Medulla oblongata (tissue), 1 donor: ENCODE measurements around the gene SPPL3.
"Not testable (repeated sequence)": the region's sequence is repeated elsewhere in the genome, so short reads cannot be mapped to it uniquely, and the experiment has no call there.

Experiments
- DNase-seq: peaks from one replicate; pipeline ENCODE4 v3.0.0-alpha.2; 2015; ENCODE audit errors: extremely low spot score

The SPPL3 gene

DNA sequence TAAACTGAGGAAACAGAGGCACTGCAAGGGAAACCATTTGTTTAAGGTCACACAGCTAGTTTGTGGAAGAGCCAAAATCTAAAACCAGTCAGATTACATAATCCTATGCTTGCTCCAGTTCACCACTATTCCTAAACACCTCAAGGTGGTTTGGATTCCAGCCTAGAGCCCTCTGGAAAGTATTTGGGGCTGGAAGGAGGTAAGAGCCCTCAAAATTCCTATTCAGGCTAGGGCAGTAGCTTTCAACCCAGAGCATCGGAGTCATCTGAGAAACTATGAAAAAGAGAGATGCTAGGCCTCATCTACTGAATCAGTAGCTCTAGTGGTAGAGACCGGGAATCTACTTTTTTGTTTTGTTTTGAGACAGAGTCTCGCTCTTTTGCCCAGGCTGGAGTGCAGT is 16.0 kb upstream of the SPPL3 start:
- no peak for DNase-seq

DNA sequence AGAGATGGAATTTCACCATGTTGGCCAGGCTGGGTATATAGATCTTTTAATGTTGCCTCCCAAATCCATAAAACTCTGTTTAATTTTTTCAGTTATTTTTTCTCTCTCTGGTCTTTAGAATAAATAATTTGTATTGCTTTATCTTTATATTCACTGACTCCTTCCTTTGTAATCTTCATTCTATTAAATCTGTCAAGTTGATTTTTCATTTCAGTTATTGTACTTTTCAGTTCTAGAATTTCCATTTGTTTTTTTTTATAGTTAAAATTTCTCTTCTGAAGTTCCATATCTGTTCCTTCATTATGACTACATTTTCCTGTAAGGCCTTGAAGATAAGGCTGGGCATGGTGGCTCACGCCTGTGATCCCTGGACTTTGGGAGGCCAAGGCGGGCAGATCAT is 13.6 kb upstream of the SPPL3 start:
- DNase-seq = no peak

DNA sequence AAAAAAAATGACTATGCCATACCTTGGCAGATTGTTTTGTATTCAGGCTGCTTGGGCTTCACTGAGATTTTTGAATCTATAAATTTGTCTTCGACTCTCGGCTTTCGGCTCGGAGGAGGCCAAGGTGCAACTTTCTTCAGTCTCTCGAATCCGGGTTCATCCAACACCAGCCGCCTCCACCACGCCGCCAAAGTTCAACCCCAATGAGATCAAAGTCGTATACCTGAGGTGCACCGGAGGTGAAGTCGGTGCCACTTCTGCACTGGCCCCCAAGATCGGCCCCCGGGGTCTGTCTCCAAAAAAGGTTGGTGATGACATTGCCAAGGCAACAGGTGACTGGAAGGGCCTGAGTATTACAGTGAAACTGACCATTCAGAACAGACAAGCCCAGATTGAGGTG is 12.4 kb upstream of the SPPL3 start:
- no peak for DNase-seq

DNA sequence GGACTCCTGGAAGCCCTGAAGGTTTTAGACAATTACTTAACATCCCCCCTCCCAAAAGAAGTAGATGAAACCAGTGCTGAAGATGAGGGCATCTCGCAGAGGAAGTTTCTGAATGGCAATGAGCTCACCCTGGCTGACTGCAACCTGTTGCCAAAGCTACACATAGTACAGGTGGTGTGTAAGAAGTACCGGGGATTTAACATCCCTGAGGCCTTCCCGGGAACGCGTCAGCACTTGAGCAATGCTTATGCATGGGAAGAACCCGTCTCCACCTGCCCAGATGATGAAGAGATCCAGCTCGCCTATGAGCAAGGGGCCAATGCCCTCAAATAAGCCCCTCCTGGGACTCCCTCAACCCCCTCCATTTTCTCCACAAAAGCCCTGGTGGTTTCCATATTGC is 10.6 kb upstream of the SPPL3 start:
- DNase-seq = no peak

GRCh38 chr12:120909633-120910298 is 5.6 kb upstream of the SPPL3 start:
- DNase-seq = no peak

DNA sequence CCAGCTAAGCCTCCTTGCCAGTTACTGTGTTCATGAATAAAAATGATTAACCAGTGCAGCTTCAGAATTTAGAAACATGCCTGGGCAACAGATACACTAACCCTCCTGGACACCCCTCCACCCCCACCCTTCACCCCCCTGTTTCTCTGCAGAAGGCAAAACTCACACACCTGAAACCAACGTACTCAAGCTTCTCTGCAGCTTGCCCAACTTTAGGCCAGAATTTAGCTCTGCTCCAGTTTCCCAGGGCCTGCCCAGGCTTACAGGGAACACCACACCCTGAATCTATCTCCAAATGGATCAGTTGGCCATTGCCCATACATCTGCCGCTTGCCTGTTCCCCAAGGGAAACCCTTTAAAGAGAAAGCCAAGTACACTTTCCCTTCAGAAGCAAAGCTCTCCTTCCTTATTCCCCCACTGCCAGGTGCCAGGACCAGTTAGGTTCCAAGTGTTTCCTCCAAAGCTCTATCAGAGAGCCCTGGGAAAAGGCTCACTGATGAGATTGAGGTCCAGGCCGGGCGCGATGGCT is 1.8 kb upstream of the SPPL3 start:
- DNase-seq = no peak

DNA sequence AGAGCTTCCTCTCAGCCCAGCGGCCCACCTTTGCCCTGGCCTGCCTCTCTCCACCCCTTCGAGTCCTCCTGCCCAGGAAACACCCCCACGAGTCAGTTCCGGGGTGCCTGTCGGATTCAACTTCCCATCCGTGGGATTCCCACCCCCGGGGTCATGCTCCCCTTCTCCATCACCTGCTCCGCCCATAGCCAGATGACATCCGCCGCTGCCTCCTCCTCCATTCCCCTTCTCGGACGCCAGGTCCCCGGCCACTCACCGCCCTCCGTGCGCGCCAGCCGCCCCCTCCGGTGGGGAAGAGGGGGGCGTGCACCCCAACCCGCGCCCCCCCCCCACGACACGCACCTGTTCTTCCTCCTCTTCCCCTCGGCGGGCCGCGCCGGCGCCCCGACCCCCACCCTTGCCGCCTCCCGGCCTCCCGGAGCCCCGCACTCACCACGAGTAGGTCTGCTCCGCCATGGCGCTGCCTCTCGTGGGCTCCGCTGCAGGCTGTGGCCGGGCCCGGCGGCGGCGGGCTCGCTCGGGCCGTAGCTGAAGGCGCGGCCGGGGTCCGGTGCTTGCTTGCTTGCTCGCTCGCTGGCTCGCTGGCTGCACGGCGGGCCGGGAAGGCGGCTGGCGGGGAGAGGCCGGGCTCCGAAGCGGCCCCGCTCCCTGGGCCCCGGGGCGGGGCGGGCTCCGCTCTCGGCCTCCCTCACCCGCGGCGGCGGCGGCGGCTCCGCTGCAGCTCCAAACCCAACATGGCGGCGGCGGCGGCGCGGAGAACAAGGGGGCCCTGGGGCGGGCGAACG is 554 bp downstream of the SPPL3 start:
- peak; percentile 68 for DNase-seq

DNA sequence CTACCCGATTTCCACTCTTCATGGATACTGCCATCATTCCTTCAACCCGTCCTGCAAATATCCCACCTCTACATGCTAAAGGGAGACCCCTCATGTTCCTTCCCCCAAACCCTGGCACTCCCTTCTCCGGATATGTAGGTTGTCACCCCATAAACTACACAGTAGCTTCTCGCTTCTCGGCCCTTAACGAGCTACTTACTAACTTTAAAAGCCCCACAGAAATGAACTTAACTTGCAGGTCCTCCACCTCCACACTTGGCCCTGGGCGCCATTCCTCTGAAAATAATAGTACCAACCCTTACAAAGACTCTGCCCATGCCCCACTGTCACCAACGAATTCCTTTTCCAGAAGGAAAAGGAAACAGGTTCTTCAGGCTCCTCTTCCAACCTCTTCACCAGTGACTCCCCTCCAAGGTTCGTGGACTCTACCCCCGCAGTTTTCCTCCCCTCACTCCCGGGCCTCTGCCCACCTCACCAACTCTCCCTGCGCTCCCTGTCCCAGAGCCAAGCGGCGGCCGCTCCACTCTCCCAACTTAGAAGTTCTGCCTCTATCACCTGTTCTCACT is 1.2 kb downstream of the SPPL3 start:
- no peak for DNase-seq

DNA sequence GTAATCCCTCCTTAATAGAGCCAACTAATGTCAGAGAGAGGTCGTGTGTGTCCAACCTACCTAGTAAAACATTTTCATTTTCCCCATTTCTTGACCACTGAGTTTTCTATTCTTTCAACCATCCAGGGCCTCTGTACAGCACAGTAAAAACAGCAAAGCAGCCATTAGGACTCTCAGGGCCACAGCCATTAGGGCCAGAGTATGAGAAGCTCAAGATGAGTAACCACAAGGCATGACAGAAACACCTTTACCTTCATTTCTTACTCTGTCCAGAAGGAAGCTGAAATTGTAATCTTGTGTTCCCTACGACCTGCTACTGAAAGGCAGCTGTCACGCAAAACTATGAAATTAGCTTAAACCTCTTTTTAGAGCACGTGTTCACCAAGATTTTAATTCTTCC is 2.3 kb downstream of the SPPL3 start:
- no peak for DNase-seq

DNA sequence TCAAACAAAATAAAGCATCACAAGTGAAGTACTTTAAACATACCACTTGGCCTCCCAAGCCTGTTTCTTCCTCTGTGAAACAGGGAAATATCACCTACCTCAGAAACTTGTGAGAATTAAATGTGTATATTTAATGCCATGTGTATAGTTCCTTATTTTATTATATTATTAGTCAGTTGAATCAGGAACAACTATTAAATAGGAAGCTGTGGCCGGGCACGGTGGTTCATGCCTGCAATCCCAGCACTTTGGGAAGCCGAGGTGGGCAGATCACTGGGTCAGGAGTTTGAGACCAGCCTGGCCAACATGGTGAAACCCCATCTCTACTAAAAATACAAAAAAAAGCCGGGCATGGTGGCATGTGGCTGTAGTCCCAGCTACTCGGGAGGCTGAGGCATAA is 3.1 kb downstream of the SPPL3 start:
- DNase-seq = not testable (repeated sequence)

GRCh38 chr12:120895532-120895931 is 8.6 kb downstream of the SPPL3 start:
- no peak for DNase-seq

DNA sequence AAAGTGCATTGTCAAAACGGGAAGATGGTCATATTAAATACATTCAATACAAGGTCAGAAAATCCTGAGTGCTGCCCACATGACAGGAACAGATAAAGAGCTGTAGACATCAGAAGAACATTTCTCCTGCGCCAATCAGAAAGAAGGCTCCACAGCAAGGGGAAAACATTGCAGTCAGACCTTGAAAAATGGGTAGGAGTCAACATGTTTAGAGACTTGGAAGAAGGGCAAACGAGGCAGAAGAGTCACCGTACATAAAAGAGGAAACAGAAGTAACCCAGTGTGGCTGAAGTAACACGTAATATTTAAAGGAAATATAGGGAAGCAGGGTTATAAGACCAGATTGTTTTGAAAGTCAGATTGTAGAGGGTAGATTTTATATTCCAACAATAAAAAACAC is 11.9 kb downstream of the SPPL3 start:
- no peak for DNase-seq

- no peak for DNase-seq
Measured at GRCh38 chr12:120890963-120891362, 13.2 kb downstream of the SPPL3 start.

- no peak for DNase-seq
Measured at GRCh38 chr12:120887253-120888043, 16.7 kb downstream of the SPPL3 start.

- DNase-seq = no peak
Measured at GRCh38 chr12:120886199-120887018, 17.7 kb downstream of the SPPL3 start.

GRCh38 chr12:120885521-120885920 is 18.6 kb downstream of the SPPL3 start:
- no peak for DNase-seq

GRCh38 chr12:120884644-120885043 is 19.5 kb downstream of the SPPL3 start:
- no peak for DNase-seq

- no peak for DNase-seq
Measured at GRCh38 chr12:120882055-120882555, 22.1 kb downstream of the SPPL3 start.

- no peak for DNase-seq
Measured at GRCh38 chr12:120879718-120880300, 24.3 kb downstream of the SPPL3 start.

DNA sequence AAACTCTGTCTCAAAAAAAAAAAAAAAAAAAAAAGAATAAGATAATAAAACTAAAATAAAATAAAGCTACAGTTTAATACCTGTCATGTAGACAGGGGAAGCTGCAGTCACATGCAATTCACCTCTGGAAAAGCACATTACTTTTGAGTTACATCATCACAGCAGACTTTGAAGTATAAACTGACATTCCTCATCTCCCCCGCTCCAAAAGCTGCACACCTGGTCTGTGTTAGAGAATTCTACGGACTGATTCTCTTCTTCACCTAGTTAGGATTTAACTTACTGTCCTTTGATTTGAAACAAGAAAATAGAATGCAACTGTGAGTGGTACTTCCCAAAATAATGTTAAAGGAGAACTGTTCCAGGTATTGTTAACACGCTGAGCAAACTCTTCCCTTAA is 25.1 kb downstream of the SPPL3 start:
- no peak for DNase-seq
